ENCODE results near the gene LTBP3. TPM values are rescaled to one million over a fixed set of nuclear protein-coding genes. Genes with fewer than 3 reads are reported as not detected.

LTBP3 gene
- total and polyA plus RNA-seq, 2 of the 13 experiments (the other 11 are each of a cell fraction or from before 2014, with no cell fraction given) = 12.2 to 68.1 TPM

- no peak for TF ChIP-seq ZBTB2 (CRISPR knock-in tag; IDR thresholded peaks at IDR 0.05; ENCODE audit: low read depth)
- no peak for TF ChIP-seq ATF7 (IDR thresholded peaks at IDR 0.05)
- no peak for TF ChIP-seq ATF7 (CRISPR knock-in tag; IDR thresholded peaks at IDR 0.05)
- TF ChIP-seq SCMH1 (CRISPR knock-in tag; IDR thresholded peaks at IDR 0.05; ENCODE audit: borderline replicate concordance) = no peak
- peak; percentile 86 for TF ChIP-seq PATZ1 (CRISPR knock-in tag; IDR thresholded peaks at IDR 0.05)
- 0 out of 2 replicates have a peak, but pooled peaks have one; percentile 38 for TF ChIP-seq ZNF468 (CRISPR knock-in tag; IDR thresholded peaks at IDR 0.05)
- TF ChIP-seq YEATS4 (CRISPR knock-in tag; IDR thresholded peaks at IDR 0.05; ENCODE audit: borderline replicate concordance) = no peak
- no peak for TF ChIP-seq RBAK (CRISPR knock-in tag; IDR thresholded peaks at IDR 0.05)
- no peak for TF ChIP-seq ATF6 (CRISPR knock-in tag; conservative IDR thresholded peaks at IDR 0.05)
- TF ChIP-seq EHMT2 (IDR thresholded peaks at IDR 0.05; ENCODE audit: borderline replicate concordance, low read depth, low read length) = no peak
- no peak for TF ChIP-seq ZNF790 (CRISPR knock-in tag; IDR thresholded peaks at IDR 0.05; ENCODE audit: borderline replicate concordance)
- 0 out of 2 replicates have a peak, but pooled peaks have one; percentile 14 for TF ChIP-seq IRF2 (CRISPR knock-in tag; IDR thresholded peaks at IDR 0.05)
- no peak for TF ChIP-seq RCOR2 (CRISPR knock-in tag; IDR thresholded peaks at IDR 0.05)
- no peak for TF ChIP-seq ZKSCAN5 (CRISPR knock-in tag; IDR thresholded peaks at IDR 0.05)
- no peak for TF ChIP-seq CREB1 (IDR thresholded peaks at IDR 0.05)
- no peak for TF ChIP-seq CREB1 (CRISPR knock-in tag; IDR thresholded peaks at IDR 0.05)
- TF ChIP-seq ZSCAN5A (CRISPR knock-in tag; IDR thresholded peaks at IDR 0.05; ENCODE audit: borderline replicate concordance) = no peak
- TF ChIP-seq ZNF333 (CRISPR knock-in tag; IDR thresholded peaks at IDR 0.05; ENCODE audit: borderline replicate concordance) = no peak
- TF ChIP-seq AKNA (CRISPR knock-in tag; IDR thresholded peaks at IDR 0.05; ENCODE audit: borderline replicate concordance) = no peak
Observed at GRCh38 chr11:65555693-65556231, 2.4 kb downstream of the LTBP3 start (continued).
